GM04503 (cell line): ENCODE measurements around the gene CNTNAP2.

Experiments used
- DNase-seq: peaks from one replicate; pipeline ENCODE4 v3.0.0-alpha.2; 2012; ENCODE audit warnings: low read depth

The CNTNAP2 gene

GRCh38 chr7:148153616-148154284 lies 2037.1 kb downstream of the CNTNAP2 start:
- no peak for DNase-seq

GRCh38 chr7:148155000-148155399 lies 2038.4 kb downstream of the CNTNAP2 start:
- DNase-seq, result no peak

GRCh38 chr7:148155826-148156225 lies 2039.2 kb downstream of the CNTNAP2 start:
- no peak for DNase-seq

GRCh38 chr7:148156233-148156632 lies 2039.6 kb downstream of the CNTNAP2 start:
- DNase-seq, result peak; percentile 24

- no peak for DNase-seq
Observed at GRCh38 chr7:148159331-148159730, 2042.7 kb downstream of the CNTNAP2 start.

DNA sequence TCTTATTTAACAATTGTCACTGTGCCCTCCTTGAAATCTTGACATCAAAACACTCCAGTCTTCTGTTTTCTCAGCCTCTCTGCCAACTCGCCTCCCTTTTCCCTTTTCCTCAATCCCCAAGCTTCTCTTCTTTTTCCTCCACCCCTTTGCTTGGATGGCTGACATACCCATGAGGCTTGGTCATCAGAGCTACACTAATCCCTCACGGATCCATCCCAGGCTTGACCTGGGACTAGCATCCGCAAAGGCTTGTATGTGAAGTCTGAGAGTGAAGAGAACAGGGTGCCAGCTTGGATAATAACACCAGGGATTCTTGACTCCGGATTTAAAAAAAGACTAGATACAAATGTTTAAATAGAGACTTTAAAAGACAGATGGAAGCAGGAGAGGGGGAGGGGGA lies 2045.2 kb downstream of the CNTNAP2 start:
- no peak for DNase-seq

DNA sequence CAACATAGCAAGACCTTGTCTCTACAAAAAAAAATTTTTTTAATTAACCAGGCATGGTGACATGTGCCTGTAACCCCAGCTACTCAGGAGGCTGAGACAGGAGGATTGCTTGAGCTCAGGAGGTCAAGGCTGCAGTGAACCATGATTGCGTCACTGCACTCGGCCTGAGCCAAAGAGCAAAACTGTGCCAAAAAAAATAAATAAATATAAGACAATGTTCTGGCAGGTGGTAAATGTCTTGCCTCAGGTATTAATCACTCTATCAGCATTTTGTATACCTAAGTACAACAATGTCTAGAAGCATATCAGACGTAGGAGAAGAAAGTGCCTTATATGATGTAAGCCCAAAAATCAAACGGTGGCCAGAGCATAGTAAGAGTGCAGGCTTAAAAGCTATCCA lies 2046.2 kb downstream of the CNTNAP2 start:
- no peak for DNase-seq

- no peak for DNase-seq
Observed at GRCh38 chr7:148163246-148163645, 2046.6 kb downstream of the CNTNAP2 start.

- DNase-seq, result no peak
Observed at GRCh38 chr7:148172920-148173319, 2056.3 kb downstream of the CNTNAP2 start.

GRCh38 chr7:148173369-148173768 lies 2056.8 kb downstream of the CNTNAP2 start:
- DNase-seq, result no peak

GRCh38 chr7:148174376-148174775 lies 2057.8 kb downstream of the CNTNAP2 start:
- no peak for DNase-seq

DNA sequence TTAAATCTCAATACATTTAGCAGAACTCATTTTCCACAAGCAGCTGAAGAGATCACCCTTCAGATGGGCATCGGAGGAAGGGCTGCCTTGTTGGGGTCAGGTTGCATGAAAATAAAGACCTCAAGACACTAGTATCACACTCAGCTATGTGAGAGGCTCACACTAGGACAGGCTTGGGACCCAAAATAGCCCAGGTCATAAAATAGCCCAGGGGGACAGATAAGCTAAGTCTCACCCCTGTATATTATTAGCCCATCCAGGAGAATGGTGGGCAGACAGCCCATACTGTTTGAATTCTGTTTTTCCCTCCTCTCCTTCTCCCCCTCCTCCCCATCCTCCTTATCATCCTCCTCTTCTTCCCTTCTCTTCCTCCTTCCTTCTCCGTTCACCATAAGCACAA lies 2058.9 kb downstream of the CNTNAP2 start:
- DNase-seq, result no peak

GRCh38 chr7:148177972-148178371 lies 2061.4 kb downstream of the CNTNAP2 start:
- DNase-seq, result no peak

DNA sequence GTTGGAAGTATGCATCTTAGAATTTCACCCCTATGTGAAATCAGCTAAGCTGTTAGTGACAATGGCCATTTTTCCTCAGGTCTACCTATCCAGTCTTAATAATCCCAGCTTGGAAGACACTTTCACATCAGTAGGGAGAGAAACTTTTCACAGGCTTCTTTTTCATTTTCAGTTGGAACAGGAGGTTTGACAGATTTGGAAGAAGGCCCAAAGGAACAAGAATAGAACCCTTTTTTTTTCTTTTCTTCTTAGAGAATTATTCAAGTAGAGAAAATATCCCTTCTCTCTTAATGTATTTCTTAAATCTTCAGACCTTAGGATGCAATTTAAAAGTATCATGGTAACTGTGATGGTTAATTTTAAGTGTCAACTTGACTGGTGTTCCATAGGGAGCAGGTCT lies 2063.5 kb downstream of the CNTNAP2 start:
- DNase-seq, result no peak

DNA sequence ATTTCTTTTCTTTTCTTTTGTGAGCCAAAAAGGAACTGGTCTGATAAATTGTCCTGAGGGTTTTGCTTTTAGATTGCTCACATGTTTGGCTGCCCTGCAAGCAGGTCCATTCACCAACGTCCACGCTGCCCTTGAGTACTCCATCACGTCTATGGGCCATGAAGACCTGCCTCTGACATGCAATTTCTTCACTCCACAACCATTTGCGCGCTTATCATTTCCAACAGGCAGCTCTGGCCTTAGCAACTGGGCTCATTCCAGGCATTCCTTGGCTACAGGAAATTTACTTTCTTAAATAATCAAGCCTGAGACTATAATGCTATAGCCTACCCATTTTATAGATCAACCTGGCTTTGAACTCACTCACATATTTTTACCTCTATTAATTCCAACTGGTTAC lies 2065.7 kb downstream of the CNTNAP2 start:
- no peak for DNase-seq

DNA sequence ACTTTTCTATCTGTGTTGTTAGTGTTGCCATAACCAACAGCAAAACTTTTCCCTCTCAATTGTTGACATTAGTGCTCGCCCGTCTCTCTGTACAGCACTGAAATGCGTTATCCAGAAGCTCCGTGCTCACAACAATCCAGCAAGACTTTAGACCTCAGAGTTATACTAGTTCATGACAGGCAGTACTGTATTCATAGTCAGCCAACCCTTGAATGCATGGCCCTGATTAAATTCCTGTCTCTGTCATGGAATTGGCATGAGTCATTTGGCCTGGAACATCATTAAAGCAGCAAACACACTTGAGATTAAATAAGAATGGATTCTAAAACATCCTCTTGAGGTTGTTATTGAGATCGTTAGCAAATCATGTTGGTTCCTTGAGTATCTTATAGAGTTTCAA lies 2068.4 kb downstream of the CNTNAP2 start:
- DNase-seq, result no peak

DNA sequence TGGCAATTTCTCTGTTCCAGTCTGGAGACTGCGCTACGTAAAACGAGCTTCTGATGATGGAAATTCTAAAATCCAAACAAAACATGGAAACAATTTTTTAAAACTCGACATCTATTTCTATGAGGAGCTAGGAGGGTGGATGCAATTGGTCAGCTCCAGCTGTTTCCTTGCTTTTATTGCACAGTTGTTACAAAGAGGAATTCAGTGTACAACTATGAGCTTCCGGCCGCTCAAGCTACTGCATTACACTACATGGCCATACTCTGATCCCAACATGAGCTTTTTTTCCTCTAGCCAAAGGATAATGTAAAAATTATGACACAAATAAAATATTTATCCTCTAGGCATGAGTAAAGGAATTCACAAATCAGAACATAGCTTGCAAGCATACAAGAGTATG lies 2070.9 kb downstream of the CNTNAP2 start:
- no peak for DNase-seq

DNA sequence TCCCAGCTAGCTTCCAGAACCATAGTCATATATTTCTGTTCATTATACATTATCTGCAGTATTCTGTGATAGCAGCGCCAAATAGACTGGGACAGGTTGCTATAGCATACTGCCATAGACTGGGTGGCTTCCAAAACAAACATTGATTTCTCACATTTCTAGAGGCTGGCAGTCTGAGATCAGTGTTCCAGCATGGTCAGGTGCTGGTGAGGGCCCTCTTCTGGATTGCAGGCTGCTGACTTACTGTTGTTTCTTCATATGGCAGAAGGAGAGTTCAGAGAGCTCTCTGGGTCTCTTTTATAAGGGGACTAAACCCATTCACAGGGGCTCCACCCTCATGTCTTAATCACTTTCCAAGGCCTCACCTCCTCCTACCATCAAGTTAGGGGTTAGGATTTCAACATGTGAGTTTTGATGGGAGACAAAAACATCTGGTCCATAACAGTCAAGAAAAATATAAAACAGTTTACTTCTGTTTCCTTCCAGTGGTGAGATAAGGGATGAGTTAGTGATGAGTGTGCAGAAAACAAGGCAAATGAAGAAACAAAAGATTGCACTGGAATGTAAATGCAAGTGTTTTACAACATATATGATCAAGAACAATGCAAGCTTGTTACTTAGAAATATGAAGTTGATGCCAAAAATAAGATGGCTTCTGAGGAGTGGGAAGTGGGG lies 2074.9 kb downstream of the CNTNAP2 start:
- DNase-seq, result no peak

- no peak for DNase-seq
Observed at GRCh38 chr7:148192491-148192890, 2075.9 kb downstream of the CNTNAP2 start.

GRCh38 chr7:148201992-148202391 lies 2085.4 kb downstream of the CNTNAP2 start:
- DNase-seq, result no peak

DNA sequence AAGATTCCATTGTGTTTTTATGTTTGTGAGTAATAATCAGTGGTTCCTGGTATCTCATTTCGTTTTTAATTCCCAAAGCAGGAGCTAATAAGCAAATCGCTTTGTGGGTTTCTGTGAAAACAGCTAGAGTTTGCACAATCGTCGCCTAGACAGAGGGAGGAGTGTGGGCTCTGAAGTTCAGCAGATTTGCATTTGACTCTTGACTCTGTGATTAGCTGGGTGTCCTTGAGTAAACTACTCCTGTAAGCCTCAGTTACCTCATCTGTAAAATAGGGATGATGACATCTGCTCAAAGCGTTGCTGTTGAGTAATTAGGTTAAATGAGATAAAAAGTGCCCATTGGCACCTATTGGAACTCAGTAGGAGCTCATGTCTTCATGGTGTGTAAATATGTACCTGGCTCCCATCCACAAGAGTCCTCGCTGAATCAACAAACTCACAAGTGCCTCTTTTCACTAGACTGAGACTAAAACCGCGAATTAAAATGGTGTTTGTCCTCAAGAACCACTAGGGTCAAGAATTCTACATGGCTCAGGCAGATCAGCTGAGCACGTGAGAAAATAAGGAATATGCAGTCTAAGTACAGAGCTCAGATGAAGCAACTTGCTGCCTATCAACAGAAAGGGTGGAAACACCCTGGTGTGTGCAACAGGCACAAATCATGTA lies 2088.2 kb downstream of the CNTNAP2 start:
- DNase-seq, result no peak

GRCh38 chr7:148209643-148210190 lies 2093.1 kb downstream of the CNTNAP2 start:
- no peak for DNase-seq

DNA sequence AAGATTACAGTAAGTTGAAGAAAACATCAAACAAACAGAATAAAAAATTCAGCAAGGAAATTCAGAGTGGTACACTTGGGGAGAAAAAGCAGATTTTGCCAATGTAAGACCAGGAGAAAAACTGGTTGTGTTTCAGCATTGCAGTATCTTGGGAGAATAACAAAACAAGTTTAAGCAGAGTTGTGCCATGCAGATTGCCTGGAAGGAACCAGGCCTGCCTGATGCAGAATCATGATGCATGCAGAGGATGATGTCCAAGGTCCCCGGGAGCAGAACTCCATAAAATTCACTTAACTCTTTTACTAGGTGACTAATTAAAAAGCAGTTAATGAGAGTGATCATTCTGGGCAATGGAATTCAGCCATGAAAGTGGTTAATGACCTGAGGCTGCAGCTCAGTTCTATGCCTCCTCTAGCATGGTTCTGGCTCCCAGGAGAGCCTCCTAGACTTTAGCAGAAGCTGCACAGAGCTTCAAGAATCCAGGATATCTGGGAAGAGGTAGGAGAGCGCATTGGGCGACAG lies 2094.3 kb downstream of the CNTNAP2 start:
- no peak for DNase-seq
